Right lobe of liver (tissue), 6 donors: ENCODE measurements around the gene BIN1. TPM values are rescaled to one million over a fixed set of nuclear protein-coding genes. Genes with fewer than 3 reads are reported as not detected.

Experiments
- ATAC-seq, 4 donors: fragments of 200-7000 bp; cut with Tn5 transposase; one replicate each; pipeline ENCODE4 v1.9.1; 2020; ENCODE audit warnings: mild to moderate bottlenecking in 4 of 4, moderate library complexity in 4 of 4
- DNase-seq, 3 donors: peaks; one replicate each; pipeline ENCODE4 v3.0.0-alpha.2; 2020
- H3K27ac ChIP-seq, 3 donors: fragments of 200-600 bp; one replicate each; pipeline ENCODE4 v1.8.0; 2022
- H3K27me3 ChIP-seq, 2 donors: fragments of 200-600 bp; one replicate each; pipeline ENCODE4 v1.8.0; 2022
- H3K36me3 ChIP-seq, 4 donors: fragments of 200-600 bp; sonication (generic) in 1 of 4; one replicate each; pipeline versions ENCODE4 v1.5.1 to v1.8.0; 2017 to 2022; ENCODE audit warnings: control low read depth in 1 of 4
- H3K4me1 ChIP-seq, 4 donors: fragments of 200-600 bp; sonication (generic) in 1 of 4; one replicate each; pipeline versions ENCODE4 v1.5.1 to v1.8.0; 2017 to 2022; ENCODE audit warnings: control low read depth in 1 of 4
- H3K4me3 ChIP-seq, 3 donors: fragments of 200-600 bp; one replicate each; pipeline ENCODE4 v1.8.0; 2022
- H3K9me3 ChIP-seq, 4 donors: fragments of 200-600 bp; sonication (generic) in 1 of 4; one replicate each; pipeline versions ENCODE4 v1.5.1 to v1.8.0; 2017 to 2022; ENCODE audit warnings: control low read depth in 1 of 4
- POLR2A ChIP-seq: fragments of 450-650 bp; IDR thresholded peaks from one replicate; pipeline ENCODE4 v1.6.1; 2017; ENCODE audit warnings: antibody characterized with exemption, mild to moderate bottlenecking
- WGBS: methylation state at CpG from one replicate; pipeline ENCODE4 v1.1.6; 2018; ENCODE audit warnings: low coverage, low lambda C conversion rate; ENCODE audit not compliant: insufficient coverage; ENCODE audit errors: missing lambda C conversion rate; 5-methylcytosine and 5-hydroxymethylcytosine counted together
- intact Hi-C, 2 donors: fragments of 100-400 bp; cut with DNase I; formaldehyde crosslinking; loops; one replicate each; pipeline versions ENCODE4 v1.11.2 to v1.14.1; 2022
- total RNA-seq, 6 experiments: library from RNA; depleted of rRNA in 2 of 6; stranded (reverse); fragments of >200 nt in 2 of 6; fragmentation: NEBNext Ultra II Directional in 3 of 6; extraction: Animal tissue kit (Norgen Biotek cat#: 25700) in 3 of 6; gene quantifications; one replicate each; pipeline versions ENCODE4 v1.1.0 to v1.2.4, GENCODE V29; 2016 to 2023
- TF ChIP-seq, protein P1 (sequence below), 4 donors: fragments of 200-600 bp in 3 of 4; fragments of 450-650 bp in 1 of 4; IDR thresholded peaks; one replicate each; pipeline versions ENCODE4 v1.5.1 to v1.8.0; 2016 to 2022; ENCODE audit warnings: antibody characterized with exemption in 4 of 4, mild to moderate bottlenecking in 2 of 4
- donor health status: DM: no; HTN: yes; CAD: no.
- donor health status: DM: no; HTN: no; CAD: no.
- donor health status: DM: no; HTN: no; CAD: no.
- donor health status: DM: no; HTN: yes; CAD: no.
- donor health status: DM: no; HTN: yes; CAD: no.

BIN1 gene
- total RNA-seq, 6 experiments from 2014 or later: 20.4 to 30.8 (median 26.3) TPM

DNA sequence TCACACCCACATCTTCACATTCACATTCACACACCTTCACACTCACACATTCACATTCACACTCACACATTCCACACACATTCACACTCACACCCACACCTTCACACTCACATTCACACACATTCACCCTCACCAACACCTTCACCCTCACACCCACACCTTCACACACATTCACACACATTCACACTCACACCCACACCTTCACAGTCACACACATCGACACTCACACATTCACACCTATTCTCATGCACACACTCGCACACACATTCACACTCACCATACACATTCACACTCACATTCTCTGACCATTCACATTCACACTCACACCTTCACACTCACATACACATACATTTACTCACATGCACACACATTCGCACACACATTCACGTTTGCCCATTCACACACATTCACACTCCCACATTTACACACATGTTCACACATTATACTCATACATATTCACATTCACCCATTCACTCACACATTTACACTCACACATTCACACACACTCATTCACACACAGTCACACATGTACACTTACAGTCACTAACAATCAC is 62.7 kb downstream of the BIN1 start:
- no peak overlapping the region for H3K4me3 ChIP-seq
- intact Hi-C loops: no loop called here
- H3K9me3 ChIP-seq: no peaks in the 10 kb centered on the region
- H3K27me3 ChIP-seq: no peaks in the 10 kb centered on the region
- no peaks in the 10 kb centered on the region for H3K4me1 ChIP-seq
- H3K27ac ChIP-seq: no peak overlapping the region
- no peaks in the 10 kb centered on the region for H3K36me3 ChIP-seq
- no peak for DNase-seq
- TF ChIP-seq POLR2A: no peak
- TF ChIP-seq, protein P1, sequence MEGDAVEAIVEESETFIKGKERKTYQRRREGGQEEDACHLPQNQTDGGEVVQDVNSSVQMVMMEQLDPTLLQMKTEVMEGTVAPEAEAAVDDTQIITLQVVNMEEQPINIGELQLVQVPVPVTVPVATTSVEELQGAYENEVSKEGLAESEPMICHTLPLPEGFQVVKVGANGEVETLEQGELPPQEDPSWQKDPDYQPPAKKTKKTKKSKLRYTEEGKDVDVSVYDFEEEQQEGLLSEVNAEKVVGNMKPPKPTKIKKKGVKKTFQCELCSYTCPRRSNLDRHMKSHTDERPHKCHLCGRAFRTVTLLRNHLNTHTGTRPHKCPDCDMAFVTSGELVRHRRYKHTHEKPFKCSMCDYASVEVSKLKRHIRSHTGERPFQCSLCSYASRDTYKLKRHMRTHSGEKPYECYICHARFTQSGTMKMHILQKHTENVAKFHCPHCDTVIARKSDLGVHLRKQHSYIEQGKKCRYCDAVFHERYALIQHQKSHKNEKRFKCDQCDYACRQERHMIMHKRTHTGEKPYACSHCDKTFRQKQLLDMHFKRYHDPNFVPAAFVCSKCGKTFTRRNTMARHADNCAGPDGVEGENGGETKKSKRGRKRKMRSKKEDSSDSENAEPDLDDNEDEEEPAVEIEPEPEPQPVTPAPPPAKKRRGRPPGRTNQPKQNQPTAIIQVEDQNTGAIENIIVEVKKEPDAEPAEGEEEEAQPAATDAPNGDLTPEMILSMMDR (IDR thresholded peaks at IDR 0.05): no peak
- no peak for ATAC-seq
- 89% methylated on average over 4 of the region's 4 CpGs for WGBS

DNA sequence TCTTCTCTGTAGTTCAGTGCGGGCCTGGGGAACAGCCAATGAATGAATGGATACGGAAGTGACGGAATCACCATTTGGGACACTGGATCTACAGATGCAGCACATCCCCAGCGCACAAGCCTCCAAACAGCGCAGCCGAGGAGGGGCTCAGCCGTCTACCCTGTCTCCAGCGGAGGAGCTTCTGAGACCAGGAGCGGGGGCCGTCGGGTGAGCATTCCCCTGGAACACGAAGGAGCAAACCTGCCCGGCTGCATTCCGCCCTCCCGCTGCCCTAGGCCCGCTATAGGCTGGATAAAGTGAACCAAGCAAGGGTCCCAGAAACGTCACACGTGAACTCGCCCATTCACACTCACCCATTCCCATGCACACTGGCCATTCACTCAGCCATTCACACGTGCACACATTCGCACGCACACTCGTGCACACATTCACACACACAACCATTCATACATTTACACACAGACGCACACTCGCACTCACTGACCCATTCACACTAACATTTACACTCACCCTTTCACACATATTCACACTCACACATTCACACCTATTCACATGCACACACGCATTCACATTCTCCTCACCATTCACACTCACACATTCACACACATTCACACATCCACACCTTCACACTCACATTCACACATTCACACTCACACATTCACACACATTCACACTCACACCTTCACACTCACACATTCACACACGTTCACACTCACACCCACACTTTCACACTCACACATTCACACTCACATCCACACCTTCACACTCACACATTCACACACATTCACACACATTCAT is 63.4 kb downstream of the BIN1 start:
- Histone ChIP-seq H3K27ac (no peak overlapping the region), H3K4me3 (no peak overlapping the region), H3K36me3 (no peaks in the 10 kb centered on the region), H3K27me3 (no peaks in the 10 kb centered on the region), H3K4me1 (no peaks in the 10 kb centered on the region), H3K9me3 (no peaks in the 10 kb centered on the region)
- ATAC-seq (no peak), DNase-seq (peak in 1 of 3 donors; percentile 53)
- TF ChIP-seq, protein P1 (IDR thresholded peaks at IDR 0.05): no peak
- TF ChIP-seq POLR2A: no peak
- intact Hi-C loops: no loop called here
- 88% methylated on average over 10 of the region's 27 CpGs for WGBS

DNA sequence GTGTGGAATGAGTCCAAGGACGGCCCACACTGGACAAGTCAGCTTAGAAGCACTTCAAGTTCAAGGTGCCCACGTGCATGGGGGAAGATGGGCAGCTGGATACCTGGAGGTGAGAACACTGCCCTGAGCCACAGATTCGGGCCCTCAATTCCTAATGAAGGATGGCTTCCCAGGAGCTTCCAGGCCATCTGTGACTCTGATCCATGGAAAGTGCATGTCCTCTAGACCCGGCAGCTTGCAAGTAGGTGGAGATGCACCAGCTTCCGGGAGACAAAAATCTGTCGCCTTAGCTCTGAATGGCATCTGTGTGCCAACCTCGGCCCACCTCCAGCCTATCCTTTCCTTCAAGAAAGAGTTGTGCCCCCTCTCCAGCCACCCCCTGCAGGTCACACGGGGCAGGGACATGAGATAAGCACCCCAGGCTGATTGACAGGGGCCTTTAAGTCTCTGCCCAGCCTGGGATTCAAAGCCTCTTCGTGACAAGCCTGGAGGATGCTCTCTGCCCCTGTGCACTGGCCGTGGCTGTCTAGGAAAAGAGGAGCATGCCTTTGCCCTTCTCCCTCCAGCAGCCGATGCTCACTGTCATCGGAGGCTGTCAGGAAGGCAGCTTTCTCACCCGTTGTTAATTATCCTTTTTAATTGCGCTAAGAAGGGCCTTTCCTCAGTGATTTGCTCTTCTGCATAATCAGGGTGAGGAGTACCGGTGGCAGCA is 65.5 kb downstream of the BIN1 start:
- H3K4me1 ChIP-seq: no peaks in the 10 kb centered on the region
- TF ChIP-seq POLR2A: no peak
- TF ChIP-seq, protein P1 (IDR thresholded peaks at IDR 0.05): no peak
- no peaks in the 10 kb centered on the region for H3K36me3 ChIP-seq
- no peak overlapping the region for H3K27ac ChIP-seq
- H3K4me3 ChIP-seq: no peak overlapping the region
- 39% methylated on average over 5 of the region's 15 CpGs for WGBS
- intact Hi-C loops: no loop called here
- ATAC-seq: no peak
- no peak for DNase-seq
- H3K27me3 ChIP-seq: no peaks in the 10 kb centered on the region
- H3K9me3 ChIP-seq: no peaks in the 10 kb centered on the region

DNA sequence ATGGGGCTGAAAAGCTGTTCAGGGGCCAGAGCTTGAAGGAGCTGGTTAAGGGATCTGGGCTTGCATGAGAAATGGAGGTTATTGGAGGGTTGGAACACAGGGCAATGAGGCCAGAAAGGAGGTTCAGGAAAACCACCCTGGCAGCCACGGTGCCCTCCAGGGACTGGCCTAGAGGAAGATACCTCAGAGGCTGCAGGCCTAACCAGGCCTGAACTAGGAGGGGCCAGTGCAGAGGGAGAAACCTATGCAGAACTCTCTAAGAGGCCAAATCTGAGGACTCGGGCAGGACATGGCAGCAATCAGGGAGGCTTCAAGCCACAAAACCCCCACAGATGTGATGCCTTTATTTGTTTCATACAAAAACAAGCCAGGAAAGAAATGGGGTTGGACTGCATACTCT is 66.8 kb downstream of the BIN1 start:
- 100% methylated on average over 1 of the region's 2 CpGs for WGBS

More for the DNA sequence above, 66.8 kb downstream of the BIN1 start:
- no peak overlapping the region for H3K27ac ChIP-seq
- H3K9me3 ChIP-seq: no peaks in the 10 kb centered on the region
- TF ChIP-seq, protein P1 (IDR thresholded peaks at IDR 0.05): no peak
- TF ChIP-seq POLR2A: no peak
- H3K4me1 ChIP-seq: peaks cover 0 to 5% (median under 1%) of the 10 kb centered on the region in 4 donors
- H3K36me3 ChIP-seq: no peaks in the 10 kb centered on the region
- ATAC-seq (no peak), DNase-seq (no peak)
- H3K4me3 ChIP-seq: no peak overlapping the region
- H3K27me3 ChIP-seq: no peaks in the 10 kb centered on the region
- intact Hi-C loops: no loop called here
